GM12878 (cell line): ENCODE measurements around the gene HK2. TPM values are rescaled to one million over a fixed set of nuclear protein-coding genes. Genes with fewer than 3 reads are reported as not detected.

Experiments used
- ATAC-seq: fragments of 200-7000 bp; cut with Tn5 transposase; 3 replicates; pipeline ENCODE4 v1.9.1; 2020; ENCODE audit warnings: mild to moderate bottlenecking, moderate library complexity
- BruUV-seq: library from RNA; stranded (reverse); fragments of 400-500 nt; replicated peaks from 2 replicates; lab custom pipeline; 2021; lab: Mats Ljungman, UMichigan
- CTCF ChIA-PET: fragments of 300-600 bp; sonication (Branson Sonifier 250); formaldehyde crosslinking; extraction: SDS; loops from one replicate; lab custom pipeline; 2021; ENCODE audit warnings: inconsistent platforms; lab: Yijun Ruan, JAX
- POLR2A ChIA-PET: fragments of 350-600 bp; formaldehyde crosslinking; extraction: SDS; loops from one replicate; lab custom pipeline; 2021; ENCODE audit warnings: inconsistent platforms; lab: Charles Lee
- RAD21 ChIA-PET: fragments of 300-600 bp; sonication (Branson Sonifier 250); formaldehyde crosslinking; loops from one replicate; lab custom pipeline; 2023; ENCODE audit warnings: antibody characterized with exemption; ENCODE audit not compliant: unreplicated experiment; lab: Charles Lee
- SMC1A ChIA-PET: fragments of 300-600 bp; sonication (Branson Sonifier 250); formaldehyde crosslinking; loops from one replicate; lab custom pipeline; 2023; ENCODE audit not compliant: unreplicated experiment, uncharacterized antibody; lab: Charles Lee
- DNase-seq: peaks from one replicate; pipeline ENCODE4 v3.0.0-alpha.2; 2011; ENCODE audit warnings: low read depth, low spot score
- FAIRE-seq: peaks from 3 replicates; lab custom pipeline; 2011; peaks lifted over from hg19 to GRCh38; lab: Jason Lieb, UNC
- H2AFZ ChIP-seq: 2 replicates; pipeline ENCODE4 v1.6.0; 2011; ENCODE audit warnings: low read depth, low read length, control low read depth; ENCODE audit not compliant: control insufficient read depth
- H3K27ac ChIP-seq: 2 replicates; pipeline ENCODE4 v1.5.1; 2011; ENCODE audit warnings: control low read depth; ENCODE audit not compliant: control insufficient read depth, insufficient read depth
- H3K27me3 ChIP-seq, 2 experiments: replicated peaks in 1 of 2; 2 replicates each; pipeline versions ENCODE4 v1.6.0 to v1.6.1; 2011; ENCODE audit warnings: low read length in 1 of 2; ENCODE audit not compliant: control insufficient read depth in 2 of 2, insufficient read depth in 2 of 2
- H3K36me3 ChIP-seq, 2 experiments: 2 replicates each; pipeline ENCODE4 v1.5.1; 2011; ENCODE audit warnings: low read length in 1 of 2; ENCODE audit not compliant: control insufficient read depth in 2 of 2, insufficient read depth in 2 of 2
- H3K4me1 ChIP-seq: 2 replicates; pipeline ENCODE4 v1.6.1; 2011; ENCODE audit warnings: mild to moderate bottlenecking, low read length, moderate library complexity, mixed read lengths; ENCODE audit not compliant: control insufficient read depth, insufficient read depth
- H3K4me2 ChIP-seq: 2 replicates; pipeline ENCODE4 v1.6.0; 2011; ENCODE audit warnings: control low read depth; ENCODE audit not compliant: control insufficient read depth, insufficient read depth
- H3K4me3 ChIP-seq: fragments of 200-600 bp; sonication (generic); 2 replicates; pipeline ENCODE4 v1.5.1; 2016
- H3K79me2 ChIP-seq: 2 replicates; pipeline ENCODE4 v1.6.0; 2011; ENCODE audit warnings: low read length; ENCODE audit not compliant: control insufficient read depth, insufficient read depth
- H3K9ac ChIP-seq: 2 replicates; pipeline ENCODE4 v1.8.0; 2011; ENCODE audit warnings: low read length, control low read depth, mixed read lengths; ENCODE audit not compliant: control insufficient read depth, insufficient read depth
- H3K9me3 ChIP-seq: replicated peaks from 3 replicates; pipeline ENCODE4 v1.5.1; 2011; ENCODE audit warnings: mild to moderate bottlenecking, low read length; ENCODE audit not compliant: control insufficient read depth, insufficient read depth
- H4K20me1 ChIP-seq: 2 replicates; pipeline ENCODE4 v1.6.0; 2011; ENCODE audit not compliant: control insufficient read depth, insufficient read depth
- ESRRA ChIP-seq: IDR thresholded peaks from 2 replicates; pipeline ENCODE4 v1.6.1; 2012; ENCODE audit warnings: mild to moderate bottlenecking, low read length, improper control_type of control experiment
- IKZF1 ChIP-seq: fragments of 450-650 bp; conservative IDR thresholded peaks from 2 replicates; pipeline ENCODE4 v1.6.1; 2017; ENCODE audit warnings: antibody characterized with exemption, mild to moderate bottlenecking
- IRF3 ChIP-seq: fragments of 450-650 bp; IDR thresholded peaks from 2 replicates; pipeline ENCODE4 v1.6.1; 2014; ENCODE audit warnings: mild to moderate bottlenecking
- SIX5 ChIP-seq: IDR thresholded peaks from 2 replicates; pipeline ENCODE4 v1.6.1; 2011; ENCODE audit warnings: mild to moderate bottlenecking, low read depth, low read length, moderate library complexity; ENCODE audit not compliant: severe bottlenecking
- TAF1 ChIP-seq: IDR thresholded peaks from 2 replicates; pipeline ENCODE4 v1.6.1; 2011; ENCODE audit warnings: mild to moderate bottlenecking, low read depth, low read length, borderline replicate concordance
- TCF3 ChIP-seq: IDR thresholded peaks from 2 replicates; pipeline ENCODE4 v1.6.1; 2012; ENCODE audit warnings: low read depth, mild to moderate bottlenecking, low read length, borderline replicate concordance; ENCODE audit not compliant: insufficient read depth
- YY1 ChIP-seq: IDR thresholded peaks from 2 replicates; pipeline ENCODE4 v1.6.1; 2011; ENCODE audit warnings: low read depth, mild to moderate bottlenecking, low read length
- ZNF207 ChIP-seq: fragments of 450-650 bp; IDR thresholded peaks from 2 replicates; pipeline ENCODE4 v1.6.1; 2014; ENCODE audit warnings: antibody characterized with exemption, mild to moderate bottlenecking, borderline replicate concordance
- WGBS: methylation state at CpG from one replicate; pipeline ENCODE4 v1.1.6; 2016; ENCODE audit warnings: low lambda C conversion rate; ENCODE audit not compliant: insufficient replicate concordance, insufficient coverage; ENCODE audit errors: missing lambda C conversion rate; 5-methylcytosine and 5-hydroxymethylcytosine counted together
- in situ Hi-C: fragments of 300-500 bp; cut with MboI; formaldehyde crosslinking; loops from 9 replicates; pipeline ENCODE4 v1.14.3; 2018; ENCODE audit warnings: mixed read lengths
- intact Hi-C: fragments of 100-400 bp; cut with micrococcal nuclease; formaldehyde crosslinking; loops from one replicate; pipeline ENCODE4 v1.14.2; 2022; ENCODE audit not compliant: unreplicated experiment
- polyA plus RNA-seq, 11 experiments: library from polyadenylated mRNA; depleted of rRNA in 4 of 11; unstranded in 6 of 11; stranded (reverse) in 5 of 11; fragments of >200 nt; fragmentation: Nextera tagmentation in 4 of 11; fragmentation: Illumina TruSeq in 1 of 11; extraction: Ambion mirVana in 4 of 11; extraction: Trizol in 1 of 11; gene quantifications; 1 replicate in 1 of 11; 2 replicates in 10 of 11; pipeline versions ENCODE4 v1.2.1 to v1.2.3, GENCODE V29; 2011 to 2016; ENCODE audit warnings: inconsistent platforms in 2 of 11, missing spikeins in 2 of 11, low read depth in 1 of 11
- total RNA-seq, 4 experiments: library from RNA; depleted of rRNA in 3 of 4; stranded (reverse); fragments of >200 nt in 3 of 4; fragmentation: Illumina TruSeq in 1 of 4; extraction: Trizol in 1 of 4; gene quantifications; 2 replicates each; pipeline versions ENCODE4 v1.2.1 to v1.2.3, GENCODE V29; 2013 to 2021

Gene HK2
- total and polyA plus RNA-seq, 10 of the 15 experiments (the other 5 are each of a cell fraction or from before 2014, with no cell fraction given): 5.0 to 73.1 (median 20.2) TPM

- Histone ChIP-seq H3K9me3 (no peaks in the 10 kb centered on the region), H3K36me3 (peaks cover 2 to 3% of the 10 kb centered on the region in 2 experiments; a peak in 1 of 4 replicates), H3K9ac (peak overlapping the region; percentile 52), H3K4me3 (peak overlapping the region; percentile 76), H3K27me3 (no peaks in the 10 kb centered on the region), H3K4me2 (peak overlapping the region; percentile 94)
- POLR2A ChIA-PET: interaction anchor here (1.8 to 2.3 kb wide), 2 partner anchors 11 to 13 kb away, joined by 6 to 9 read pairs; no protein-coding TSS in a partner anchor
- SMC1A ChIA-PET: interaction anchor here (0.6 to 6.1 kb wide), 15 partner anchors 8 to 568 kb away, joined by 3 to 68 read pairs (median 5); no protein-coding TSS in a partner anchor
- CTCF ChIA-PET: interaction anchor here (0.5 to 6.1 kb wide), 26 partner anchors 12 to 810 kb away, joined by 3 to 87 read pairs (median 4); partner anchors contain the start of genes MRPL19 and SEMA4F
- TF ChIP-seq ZNF207 (no peak), SIX5 (no peak), ESRRA (no peak), IKZF1 (no peak), TCF3 (no peak), IRF3 (no peak), TAF1 (no peak), YY1 (no peak)
- TF ChIP-seq, all 136 proteins: peak for 0
- no peak for DNase-seq
- no TSS peak for BruUV-seq
- no peak for ATAC-seq
- Histone ChIP-seq H3K27ac (no peak overlapping the region), H2AFZ (no peak overlapping the region), H4K20me1 (peaks cover 12% of the 10 kb centered on the region; the same call in 1 of the 2 replicates), H3K79me2 (peaks cover 70% of the 10 kb centered on the region), H3K4me1 (peaks cover 16% of the 10 kb centered on the region)
- no peak for FAIRE-seq
- 51% methylated on average over 9 of the region's 9 CpGs for WGBS
- in situ Hi-C loops (no loop called here), intact Hi-C loops (loop anchor here (2.0 kb wide), 1 partner anchor 40 kb away; no protein-coding TSS in a partner anchor)
- RAD21 ChIA-PET: interaction anchor here (0.8 to 6.0 kb wide), 8 partner anchors 12 to 123 kb away, joined by 3 to 49 read pairs (median 6); no protein-coding TSS in a partner anchor
These were observed 2.9 kb downstream of the HK2 start for GRCh38 chr2:74836675-74837401.
